ENCODE results near the gene KIFC1. TPM values are rescaled to one million over a fixed set of nuclear protein-coding genes. Genes with fewer than 3 reads are reported as not detected.

Gene KIFC1
- polyA plus RNA-seq, 3 donors, result 0.14 to 0.87 (median 0.68) TPM

- Histone ChIP-seq H3K4me1 (ENCODE audit: control insufficient read depth in 1 of 2, insufficient read depth in 2 of 2, low read length in 2 of 2) (peaks cover 4 to 9% of the 10 kb centered on the region in 2 donors), H4K20me1 (ENCODE audit: insufficient read depth, low read length) (no peaks in the 10 kb centered on the region), H3K9ac (ENCODE audit: insufficient read depth, low read length, poor library complexity, severe bottlenecking) (no peak overlapping the region), H3K27me3 (ENCODE audit: control insufficient read depth in 2 of 2, insufficient read depth in 2 of 2, low read length in 2 of 2) (no peaks in the 10 kb centered on the region), H3K27ac (ENCODE audit: low read depth in 1 of 2, low read length in 2 of 2) (no peak overlapping the region), H3K4me2 (replicated peaks; ENCODE audit: extremely low read depth, low read length, poor library complexity, severe bottlenecking) (no peak overlapping the region), H3K9me3 (replicated peaks in 1 of 2; ENCODE audit: control insufficient read depth in 1 of 2, insufficient read depth in 1 of 2, low read length in 2 of 2) (no peaks in the 10 kb centered on the region), H3K79me2 (ENCODE audit: insufficient read depth, low read length) (no peaks in the 10 kb centered on the region), H3K4me3 (replicated peaks in 1 of 3; ENCODE audit: low read depth in 2 of 3, low read length in 3 of 3) (no peak overlapping the region), H2AFZ (ENCODE audit: insufficient read depth, low read depth, low read length, poor library complexity, severe bottlenecking) (no peak overlapping the region), H3K36me3 (replicated peaks in 1 of 2; ENCODE audit: control insufficient read depth in 1 of 2, insufficient read depth in 2 of 2, low read length in 2 of 2) (peaks cover 7 to 32% of the 10 kb centered on the region in 2 donors)
- peaks cover 34 to 47% of the 10 kb centered on the region in 2 donors for H3K36me3 Mint-ChIP-seq
- H3K27me3 Mint-ChIP-seq (ENCODE audit: low read depth in 3 of 3), result peaks cover 0 to 4% (median 0%) of the 10 kb centered on the region in 3 donors
- peaks cover 0 to 1% (median 0%) of the 10 kb centered on the region in 7 donors for H3K9me3 Mint-ChIP-seq
- H3K27ac Mint-ChIP-seq, result no peak overlapping the region
- no peak for TF ChIP-seq CTCF (IDR thresholded peaks at IDR 0.05)
- DNase-seq, result no peak
- H3K4me3 Mint-ChIP-seq, result no peak overlapping the region
- intact Hi-C loops (cut with micrococcal nuclease), result no loop called here
- H3K4me1 Mint-ChIP-seq, result peaks cover 5% of the 10 kb centered on the region
- WGBS (ENCODE audit: insufficient coverage), result 100% methylated on average over 1 of the region's 3 CpGs
These were observed 47.5 kb downstream of the KIFC1 start for GRCh38 chr6:33438978-33439594.

- peaks cover 14% of the 10 kb centered on the region for H3K4me1 Mint-ChIP-seq
- peaks cover 0 to 4% (median 0%) of the 10 kb centered on the region in 3 donors for H3K27me3 Mint-ChIP-seq (ENCODE audit: low read depth in 3 of 3)
- intact Hi-C loops (cut with micrococcal nuclease), result no loop called here
- Histone ChIP-seq H3K27me3 (ENCODE audit: control insufficient read depth in 2 of 2, insufficient read depth in 2 of 2, low read length in 2 of 2) (no peaks in the 10 kb centered on the region), H3K79me2 (ENCODE audit: insufficient read depth, low read length) (no peaks in the 10 kb centered on the region), H3K27ac (ENCODE audit: low read depth in 1 of 2, low read length in 2 of 2) (no peak overlapping the region), H3K4me3 (replicated peaks in 1 of 3; ENCODE audit: low read depth in 2 of 3, low read length in 3 of 3) (no peak overlapping the region), H3K9me3 (replicated peaks in 1 of 2; ENCODE audit: control insufficient read depth in 1 of 2, insufficient read depth in 1 of 2, low read length in 2 of 2) (no peaks in the 10 kb centered on the region), H4K20me1 (ENCODE audit: insufficient read depth, low read length) (no peaks in the 10 kb centered on the region), H3K4me1 (ENCODE audit: control insufficient read depth in 1 of 2, insufficient read depth in 2 of 2, low read length in 2 of 2) (peaks cover 14 to 20% of the 10 kb centered on the region in 2 donors), H3K36me3 (replicated peaks in 1 of 2; ENCODE audit: control insufficient read depth in 1 of 2, insufficient read depth in 2 of 2, low read length in 2 of 2) (peaks cover 7 to 32% of the 10 kb centered on the region in 2 donors), H2AFZ (ENCODE audit: insufficient read depth, low read depth, low read length, poor library complexity, severe bottlenecking) (no peak overlapping the region), H3K4me2 (replicated peaks; ENCODE audit: extremely low read depth, low read length, poor library complexity, severe bottlenecking) (no peak overlapping the region), H3K9ac (ENCODE audit: insufficient read depth, low read length, poor library complexity, severe bottlenecking) (no peak overlapping the region)
- no peak for TF ChIP-seq CTCF (IDR thresholded peaks at IDR 0.05)
- no peak overlapping the region for H3K4me3 Mint-ChIP-seq
- H3K9me3 Mint-ChIP-seq, result peaks cover 0 to 1% (median 0%) of the 10 kb centered on the region in 7 donors
- H3K36me3 Mint-ChIP-seq, result peaks cover 34 to 46% of the 10 kb centered on the region in 2 donors
- H3K27ac Mint-ChIP-seq, result peak overlapping the region in 1 of 7 donors; percentile 59
- 68% methylated on average over 3 of the region's 9 CpGs for WGBS (ENCODE audit: insufficient coverage)
- DNase-seq, result no peak
These were observed 48.5 kb downstream of the KIFC1 start for GRCh38 chr6:33439956-33440648.
